ENCODE data around the gene PDE4DIP.
"Not testable (repeated sequence)": the region's sequence is repeated elsewhere in the genome, so short reads cannot be mapped to it uniquely, and the experiment has no call there.

The PDE4DIP gene

GRCh38 chr1:148874408-148875388 lies 30.5 kb downstream of the PDE4DIP start:
- not testable (repeated sequence) for DNase-seq

DNA sequence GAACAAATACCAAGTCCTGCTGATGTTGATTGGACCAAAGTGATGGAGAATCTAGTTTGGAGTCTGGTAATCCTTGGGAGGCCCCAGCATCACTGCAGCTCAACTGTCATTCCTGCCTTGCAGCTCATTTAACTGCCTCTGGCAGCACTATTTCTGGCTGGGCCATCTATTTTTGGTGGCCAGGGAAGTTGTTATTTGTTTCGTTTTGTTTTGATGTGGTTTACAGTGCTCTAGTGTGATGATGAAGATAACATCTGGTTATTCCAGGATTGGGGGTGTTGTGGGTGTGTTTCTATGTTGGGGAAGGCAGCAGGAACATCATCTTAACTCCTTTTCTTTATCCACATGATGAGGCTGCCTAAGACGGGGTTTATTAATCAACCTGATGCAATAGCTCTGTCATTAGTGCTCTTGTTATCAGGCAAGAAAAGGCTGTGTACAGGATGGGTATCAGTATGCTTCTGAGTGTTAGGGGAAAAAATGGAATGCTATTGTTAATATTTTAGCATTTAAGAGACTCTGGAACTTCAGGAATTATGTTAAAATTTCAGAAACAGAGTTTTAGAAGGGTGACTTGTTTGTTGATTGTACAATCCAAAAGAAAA lies 35.7 kb downstream of the PDE4DIP start:
- not testable (repeated sequence) for DNase-seq

- DNase-seq, result not testable (repeated sequence)
Observed at GRCh38 chr1:148881261-148881660, 37.0 kb downstream of the PDE4DIP start.

GRCh38 chr1:148885219-148885618 lies 41.0 kb downstream of the PDE4DIP start:
- not testable (repeated sequence) for DNase-seq

DNA sequence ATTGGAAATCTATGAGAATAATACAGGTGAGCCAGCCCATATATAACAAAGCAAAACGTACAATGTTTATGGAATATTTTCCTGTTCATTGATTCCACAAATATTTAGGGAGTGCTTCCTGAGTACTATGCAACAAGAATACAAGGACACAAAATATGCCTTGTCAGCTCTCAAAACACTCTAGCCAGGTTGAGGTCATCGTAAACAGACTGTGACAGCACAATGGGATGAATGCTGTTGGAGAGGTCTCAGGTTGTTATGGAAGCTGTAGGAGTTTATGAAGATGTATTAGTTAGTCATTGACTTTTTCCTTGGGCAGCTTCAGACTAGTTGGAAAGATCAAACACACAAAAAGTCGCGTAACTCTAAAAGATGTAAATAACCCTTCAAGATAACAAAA lies 42.1 kb downstream of the PDE4DIP start:
- not testable (repeated sequence) for DNase-seq

GRCh38 chr1:148888597-148888996 lies 44.4 kb downstream of the PDE4DIP start:
- DNase-seq, result not testable (repeated sequence)

GRCh38 chr1:148889267-148890074 lies 45.2 kb downstream of the PDE4DIP start:
- DNase-seq, result not testable (repeated sequence)

DNA sequence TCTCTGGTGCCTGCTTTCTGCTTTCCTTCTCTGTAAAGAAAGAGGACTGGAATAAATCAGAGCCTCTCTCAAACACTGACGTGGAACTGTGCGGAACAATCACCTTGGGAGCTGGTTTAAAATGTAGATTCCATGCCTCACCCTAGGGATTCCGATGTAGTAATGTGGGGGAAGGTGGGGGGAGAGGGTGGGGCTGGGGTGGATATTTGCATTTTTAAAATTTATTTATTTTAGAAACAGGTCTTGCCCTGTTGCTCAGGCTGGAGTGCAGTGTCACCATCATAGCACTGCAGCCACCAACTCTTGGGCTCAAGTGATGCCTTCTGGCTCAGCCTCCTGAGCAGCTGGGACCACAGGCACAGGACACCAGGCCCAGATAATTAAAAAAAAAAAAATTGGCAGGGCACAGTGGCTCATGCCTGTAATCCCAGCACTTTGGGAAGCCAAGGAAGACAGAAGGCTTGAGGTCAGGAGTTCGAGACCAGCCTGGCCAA lies 45.9 kb downstream of the PDE4DIP start:
- not testable (repeated sequence) for DNase-seq

DNA sequence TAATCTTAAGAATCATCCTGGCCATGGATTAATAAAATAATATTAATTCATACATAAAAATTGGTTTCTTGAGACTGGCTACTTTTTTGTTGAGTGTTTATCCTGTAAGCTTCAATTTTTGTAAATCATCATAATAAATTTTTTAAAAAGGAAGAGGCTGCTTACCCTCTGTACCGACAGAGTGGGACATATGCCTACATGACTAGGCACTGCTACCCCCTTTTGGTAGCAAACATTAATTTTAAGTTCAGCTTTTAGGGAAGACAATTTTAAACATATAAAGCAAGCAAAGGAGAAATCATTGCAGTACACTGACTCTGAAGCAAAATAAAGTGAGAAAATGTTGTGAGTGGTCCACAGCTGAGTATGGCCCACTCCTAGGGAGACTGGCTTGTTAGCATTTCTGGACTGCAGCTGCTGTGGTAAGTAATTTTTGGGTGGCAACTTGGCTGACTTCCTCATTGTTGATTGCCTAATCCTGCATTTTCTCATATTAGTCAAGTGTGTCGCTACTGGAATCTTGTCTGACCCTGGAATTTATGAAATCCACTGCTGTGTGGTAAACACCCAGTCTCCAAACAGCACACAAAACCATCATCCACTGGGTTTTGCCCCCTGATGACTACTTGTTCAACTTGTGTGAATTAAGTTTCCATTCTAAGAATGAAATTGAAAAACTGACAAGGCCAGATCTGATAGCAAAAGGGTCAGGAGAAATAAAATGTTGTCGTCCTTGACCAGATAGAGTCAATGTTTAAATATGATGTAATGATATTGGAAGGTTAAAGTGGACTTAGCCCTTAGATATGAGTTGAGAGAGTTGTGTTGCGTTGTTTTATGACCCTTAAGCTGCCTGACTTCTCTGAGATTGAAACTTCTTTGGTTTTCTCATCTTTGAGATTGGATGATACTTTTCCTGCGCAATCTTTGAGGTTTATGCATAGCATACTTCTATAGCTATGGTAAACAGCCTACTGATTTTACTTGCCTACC lies 50.4 kb downstream of the PDE4DIP start:
- DNase-seq, result not testable (repeated sequence)

- not testable (repeated sequence) for DNase-seq
Observed at GRCh38 chr1:148900026-148900425, 55.8 kb downstream of the PDE4DIP start.

GRCh38 chr1:148900691-148901090 lies 56.5 kb downstream of the PDE4DIP start:
- DNase-seq, result not testable (repeated sequence)

DNA sequence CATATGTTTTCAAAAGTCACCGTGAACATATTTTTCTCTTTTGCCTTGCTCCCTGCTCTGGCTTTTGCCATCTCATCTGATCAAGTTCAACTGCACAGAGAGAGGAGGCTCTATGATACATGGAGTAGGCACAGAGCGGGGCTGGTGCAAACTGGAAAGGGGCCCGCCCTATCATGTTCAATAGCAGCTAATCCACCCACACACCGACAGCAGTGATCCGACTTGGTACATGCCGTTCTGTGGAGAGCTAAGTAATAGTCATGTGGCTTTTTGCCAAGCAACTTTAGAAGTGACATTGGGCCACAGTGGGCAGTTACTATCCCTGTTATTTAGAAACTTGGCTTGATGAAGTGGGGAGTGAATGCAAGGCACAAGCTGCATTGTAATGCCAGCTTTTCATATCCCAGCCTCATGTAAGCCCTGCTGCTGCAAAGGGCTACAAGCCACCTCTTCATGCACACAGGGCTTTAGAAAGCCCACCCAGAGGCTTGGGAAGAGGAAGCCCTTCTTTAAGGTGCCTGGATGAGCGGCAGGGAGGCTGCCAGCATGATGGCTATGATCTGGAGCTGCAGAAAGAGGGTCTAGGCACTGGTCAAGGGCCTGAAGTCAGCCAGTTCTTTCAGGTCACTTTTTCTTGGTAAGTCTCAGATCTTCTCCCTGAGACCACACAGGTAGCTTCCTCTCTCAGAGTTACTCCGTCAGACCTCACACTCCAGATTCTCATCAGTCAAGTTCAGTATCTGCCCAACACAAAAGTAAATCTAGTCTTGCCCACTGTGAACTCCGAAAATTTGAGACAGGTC lies 57.1 kb downstream of the PDE4DIP start:
- DNase-seq, result not testable (repeated sequence)

DNA sequence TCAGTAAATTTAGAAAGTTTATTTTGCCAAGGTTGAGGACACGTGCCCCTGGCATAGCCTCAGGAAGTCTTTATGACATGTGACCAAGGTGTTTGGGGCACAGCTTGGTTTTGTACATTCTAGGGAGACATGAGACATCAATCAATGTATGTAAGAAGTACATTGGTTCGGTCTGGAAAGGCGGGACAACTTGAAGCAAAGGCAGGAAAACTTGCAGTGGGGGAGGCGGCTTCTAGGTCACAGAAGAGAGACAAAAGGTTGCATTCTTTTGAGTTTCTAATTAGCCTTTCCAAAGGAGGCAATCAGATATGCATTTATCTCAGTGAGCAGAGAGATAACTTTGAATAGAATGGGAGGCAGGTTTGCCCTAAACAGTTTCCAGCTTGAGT lies 57.7 kb downstream of the PDE4DIP start:
- not testable (repeated sequence) for DNase-seq

GRCh38 chr1:148909219-148909826 lies 65.1 kb downstream of the PDE4DIP start:
- not testable (repeated sequence) for DNase-seq

- DNase-seq, result not testable (repeated sequence)
Observed at GRCh38 chr1:148911303-148911928, 67.2 kb downstream of the PDE4DIP start.

DNA sequence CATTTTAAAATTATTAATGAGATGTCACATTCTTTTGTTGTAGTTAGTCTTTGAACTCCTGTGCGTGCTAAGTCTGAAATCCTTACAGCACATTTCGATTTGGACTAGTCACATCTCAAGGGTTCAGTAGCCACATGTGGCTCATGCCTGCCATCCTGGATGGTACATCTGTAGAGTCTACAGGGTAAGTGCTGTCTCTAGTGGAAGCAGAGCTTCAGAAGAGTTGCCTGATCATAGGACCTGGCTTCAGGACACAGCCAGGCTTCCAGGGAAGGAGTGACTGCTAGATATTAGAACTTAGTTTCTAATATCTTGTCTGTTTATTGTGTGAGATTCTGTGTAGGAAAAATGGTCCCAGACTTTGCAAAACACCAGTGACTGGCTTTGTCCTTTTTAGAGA lies 72.0 kb downstream of the PDE4DIP start:
- not testable (repeated sequence) for DNase-seq

DNA sequence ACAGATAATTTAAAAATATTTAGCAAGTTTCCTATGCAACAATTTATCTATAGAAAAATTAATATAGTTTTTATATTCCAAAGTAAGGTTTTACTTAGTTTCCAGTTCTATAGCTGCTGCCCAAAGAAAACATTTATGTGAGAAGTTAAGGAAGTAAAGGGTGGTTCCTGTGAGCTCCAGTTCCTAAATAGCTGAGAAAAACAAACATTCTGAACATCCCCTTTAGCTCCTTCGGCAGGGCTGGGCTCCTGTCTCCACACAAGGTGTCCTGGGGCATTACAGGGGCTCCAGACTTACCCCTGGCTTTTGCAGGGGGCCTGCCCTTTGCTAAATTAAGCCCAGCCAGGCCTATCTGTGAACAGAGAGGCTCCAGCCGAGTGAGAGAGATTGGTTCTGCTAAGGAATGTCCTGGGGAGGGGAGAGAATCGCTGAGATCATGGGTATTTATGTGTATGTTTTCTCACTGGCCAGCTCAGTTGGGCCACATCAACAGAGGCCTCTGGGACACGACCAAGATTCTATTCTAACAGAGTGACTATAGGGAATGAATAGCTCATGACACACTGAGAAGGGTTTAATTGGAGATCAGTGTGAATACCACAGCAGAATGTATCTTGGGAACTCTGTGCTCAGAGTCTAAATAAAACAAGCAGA lies 72.6 kb downstream of the PDE4DIP start:
- DNase-seq, result not testable (repeated sequence)

DNA sequence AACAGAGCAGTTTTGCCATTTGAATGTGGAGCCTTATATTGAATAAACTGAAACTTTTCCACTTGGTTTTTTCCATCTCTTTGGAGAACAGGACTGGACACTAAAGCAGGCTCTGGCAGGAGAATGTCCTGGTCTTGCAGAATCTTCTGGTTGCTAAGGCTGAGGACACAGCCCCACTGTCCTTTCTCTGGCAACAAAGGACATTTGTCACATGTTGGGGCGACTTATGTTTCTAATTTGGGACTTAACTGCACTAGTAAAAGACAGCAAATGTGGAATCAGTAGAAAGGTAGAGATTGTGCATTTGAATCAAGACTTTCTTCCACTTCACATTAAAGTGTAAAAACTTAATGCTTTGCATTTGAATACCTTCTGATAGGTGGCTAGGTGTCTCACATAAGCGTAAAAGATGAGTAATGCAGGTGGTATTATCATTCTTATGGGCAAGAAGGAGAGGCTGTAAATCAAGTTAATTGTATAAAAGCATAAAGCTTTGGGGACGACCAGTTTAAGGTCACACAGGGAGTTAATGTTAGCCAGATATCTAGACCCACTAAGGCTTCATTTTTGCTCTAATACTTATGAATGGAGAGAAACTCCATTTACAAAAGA lies 74.7 kb downstream of the PDE4DIP start:
- DNase-seq, result not testable (repeated sequence)

GRCh38 chr1:148921047-148921446 lies 76.8 kb downstream of the PDE4DIP start:
- not testable (repeated sequence) for DNase-seq

All from activated CD4-positive, alpha-beta T cell treated with anti-CD3 and anti-CD28 coated beads, Interleukin-2, Interleukin-6, amounts not matched to agents 100 ng/mL and 50 ng/mL, durations not matched to agents 16 hours and 8 hours (primary cell).